Peyer's patch (tissue), 4 donors: Measurements from ENCODE around the gene AKT1. TPM values are rescaled to one million over a fixed set of nuclear protein-coding genes. Genes with fewer than 3 reads are reported as not detected.

ENCODE experiments used
- DNase-seq, 3 donors: peaks; one replicate each; pipeline ENCODE4 v3.0.0-alpha.2; 2017 to 2019
- H3K27ac ChIP-seq, 4 donors: fragments of 200-600 bp; sonication (generic); one replicate each; pipeline ENCODE4 v1.5.1; 2016 to 2019
- H3K27me3 ChIP-seq, 2 donors: fragments of 200-600 bp; sonication (generic); one replicate each; pipeline ENCODE4 v1.5.1; 2019
- H3K36me3 ChIP-seq, 3 donors: fragments of 200-600 bp; sonication (generic); one replicate each; pipeline ENCODE4 v1.5.1; 2016 to 2019
- H3K4me1 ChIP-seq, 4 donors: fragments of 200-600 bp; sonication (generic); one replicate each; pipeline ENCODE4 v1.5.1; 2016 to 2019
- H3K4me3 ChIP-seq, 4 donors: fragments of 200-600 bp; sonication (generic); 1 replicate in 3 of 4; 2 replicates in 1 of 4; pipeline ENCODE4 v1.5.1; 2016 to 2019; ENCODE audit warnings: mild to moderate bottlenecking in 1 of 4
- H3K9me3 ChIP-seq, 4 donors: fragments of 200-600 bp; sonication (generic); one replicate each; pipeline ENCODE4 v1.5.1; 2016 to 2019; ENCODE audit warnings: mild to moderate bottlenecking in 1 of 4
- CTCF ChIP-seq, 6 experiments: fragments of 450-650 bp in 4 of 6; fragments of 200-600 bp in 2 of 6; sonication (generic) in 1 of 6; IDR thresholded peaks; one replicate each; pipeline ENCODE4 v1.5.1; 2017 to 2019; ENCODE audit warnings: antibody characterized with exemption in 6 of 6, mild to moderate bottlenecking in 3 of 6, moderate library complexity in 1 of 6
- POLR2A ChIP-seq, 2 donors: fragments of 450-650 bp; IDR thresholded peaks; one replicate each; pipeline ENCODE4 v1.5.1; 2017; ENCODE audit warnings: antibody characterized with exemption in 2 of 2, mild to moderate bottlenecking in 2 of 2, moderate library complexity in 2 of 2
- total RNA-seq, 4 donors: library from RNA; depleted of rRNA; stranded (reverse); fragments of >200 nt; gene quantifications; one replicate each; pipeline ENCODE4 v1.1.0, GENCODE V29; 2016

The AKT1 gene
- total RNA-seq, 4 donors from 2014 or later: 85.6 to 259 (median 111) TPM

GRCh38 chr14:104742586-104743455 lies 52.7 kb downstream of the AKT1 start:
- no peak for DNase-seq
- H3K4me3 ChIP-seq: no peak overlapping the region
- TF ChIP-seq CTCF (IDR thresholded peaks at IDR 0.05) (no peak), POLR2A (IDR thresholded peaks at IDR 0.05) (no peak)
- H3K27ac ChIP-seq: no peak overlapping the region
- no peaks in the 10 kb centered on the region for H3K9me3 ChIP-seq
- H3K27me3 ChIP-seq: no peaks in the 10 kb centered on the region
- H3K4me1 ChIP-seq: peaks cover 0 to 17% (median 2%) of the 10 kb centered on the region in 4 donors
- peaks cover 0 to 3% (median 0%) of the 10 kb centered on the region in 3 donors for H3K36me3 ChIP-seq

GRCh38 chr14:104741803-104742251 lies 53.7 kb downstream of the AKT1 start:
- Histone ChIP-seq H3K27ac (no peak overlapping the region), H3K36me3 (peaks cover 0 to 3% (median 0%) of the 10 kb centered on the region in 3 donors), H3K4me3 (no peak overlapping the region), H3K27me3 (no peaks in the 10 kb centered on the region), H3K4me1 (peaks cover 0 to 13% (median 2%) of the 10 kb centered on the region in 4 donors), H3K9me3 (no peaks in the 10 kb centered on the region)
- TF ChIP-seq POLR2A (IDR thresholded peaks at IDR 0.05): no peak
- no peak for TF ChIP-seq CTCF (IDR thresholded peaks at IDR 0.05)
- DNase-seq: no peak

- no peak for TF ChIP-seq POLR2A (IDR thresholded peaks at IDR 0.05)
- no peak for TF ChIP-seq CTCF (IDR thresholded peaks at IDR 0.05)
- peaks cover 0 to 3% (median 0%) of the 10 kb centered on the region in 3 donors for H3K36me3 ChIP-seq
- no peaks in the 10 kb centered on the region for H3K9me3 ChIP-seq
- H3K27ac ChIP-seq: no peak overlapping the region
- no peak for DNase-seq
- peaks cover 0 to 9% (median under 1%) of the 10 kb centered on the region in 4 donors for H3K4me1 ChIP-seq
- no peak overlapping the region for H3K4me3 ChIP-seq
- no peaks in the 10 kb centered on the region for H3K27me3 ChIP-seq
These were observed 54.3 kb downstream of the AKT1 start for GRCh38 chr14:104741108-104741802.

GRCh38 chr14:104739546-104740516 lies 55.7 kb downstream of the AKT1 start:
- Histone ChIP-seq H3K4me1 (peaks cover 0 to 14% (median 0%) of the 10 kb centered on the region in 4 donors), H3K36me3 (peaks cover 0 to 3% (median 0%) of the 10 kb centered on the region in 3 donors), H3K9me3 (no peaks in the 10 kb centered on the region), H3K4me3 (no peak overlapping the region), H3K27ac (no peak overlapping the region), H3K27me3 (no peaks in the 10 kb centered on the region)
- DNase-seq: no peak
- TF ChIP-seq CTCF (IDR thresholded peaks at IDR 0.05) (no peak), POLR2A (IDR thresholded peaks at IDR 0.05) (no peak)

- DNase-seq: no peak
- no peaks in the 10 kb centered on the region for H3K27me3 ChIP-seq
- H3K4me3 ChIP-seq: no peak overlapping the region
- H3K4me1 ChIP-seq: peaks cover 0 to 16% (median 0%) of the 10 kb centered on the region in 4 donors
- no peak overlapping the region for H3K27ac ChIP-seq
- no peaks in the 10 kb centered on the region for H3K9me3 ChIP-seq
- TF ChIP-seq POLR2A (IDR thresholded peaks at IDR 0.05): no peak
- no peak for TF ChIP-seq CTCF (IDR thresholded peaks at IDR 0.05)
- peaks cover 0 to 3% (median 0%) of the 10 kb centered on the region in 3 donors for H3K36me3 ChIP-seq
These were observed 56.5 kb downstream of the AKT1 start for GRCh38 chr14:104739026-104739425.
